NAMALWA (cell line): Measurements from ENCODE around the gene MAP4K2.
A peak's percentile ranks its signal among the peaks of the same experiment; 100 is the strongest.

Source experiments
- DNase-seq: peaks from one replicate; pipeline ENCODE4 v3.0.0-alpha.2; 2015; ENCODE audit warnings: low spot score

Gene MAP4K2

DNA sequence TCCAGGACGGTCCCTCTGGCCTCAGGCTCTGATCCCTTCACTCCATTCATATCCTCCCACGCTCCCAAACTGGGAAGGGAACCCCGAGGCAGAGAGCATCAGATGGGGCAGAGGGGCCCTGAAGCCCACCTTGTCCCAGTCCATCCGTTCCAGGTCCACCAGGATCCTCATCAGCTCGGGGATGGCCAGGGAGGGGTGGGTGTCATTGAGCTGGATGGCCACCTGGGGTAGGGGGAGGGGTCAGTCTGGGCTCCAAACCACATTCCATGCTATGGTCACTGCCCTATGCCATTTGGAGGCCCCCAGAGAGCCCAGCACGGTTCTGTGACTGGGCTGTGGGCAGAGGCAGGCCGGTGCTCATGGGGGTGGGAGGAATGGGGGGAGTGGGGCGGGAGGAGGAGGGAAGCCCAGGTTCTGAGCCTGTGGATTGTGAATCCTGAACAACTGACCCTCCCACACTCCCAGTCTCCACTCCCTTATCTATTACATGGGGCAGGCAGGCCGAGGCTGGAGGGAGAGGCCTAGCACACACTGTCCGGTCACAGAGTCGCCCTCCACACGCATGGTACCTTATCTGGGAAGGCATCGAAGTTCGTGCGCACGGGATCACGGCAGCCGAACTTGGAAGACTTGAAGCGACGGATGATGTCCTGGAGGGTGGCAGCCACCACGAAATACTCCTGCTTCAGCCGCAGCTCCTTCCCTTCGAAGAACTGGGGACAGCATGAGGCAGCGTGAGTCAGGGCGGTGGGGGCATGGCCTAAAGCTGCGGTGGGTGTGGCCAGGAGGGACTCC lies 48.7 kb downstream of the MAP4K2 start:
- no peak for DNase-seq

DNA sequence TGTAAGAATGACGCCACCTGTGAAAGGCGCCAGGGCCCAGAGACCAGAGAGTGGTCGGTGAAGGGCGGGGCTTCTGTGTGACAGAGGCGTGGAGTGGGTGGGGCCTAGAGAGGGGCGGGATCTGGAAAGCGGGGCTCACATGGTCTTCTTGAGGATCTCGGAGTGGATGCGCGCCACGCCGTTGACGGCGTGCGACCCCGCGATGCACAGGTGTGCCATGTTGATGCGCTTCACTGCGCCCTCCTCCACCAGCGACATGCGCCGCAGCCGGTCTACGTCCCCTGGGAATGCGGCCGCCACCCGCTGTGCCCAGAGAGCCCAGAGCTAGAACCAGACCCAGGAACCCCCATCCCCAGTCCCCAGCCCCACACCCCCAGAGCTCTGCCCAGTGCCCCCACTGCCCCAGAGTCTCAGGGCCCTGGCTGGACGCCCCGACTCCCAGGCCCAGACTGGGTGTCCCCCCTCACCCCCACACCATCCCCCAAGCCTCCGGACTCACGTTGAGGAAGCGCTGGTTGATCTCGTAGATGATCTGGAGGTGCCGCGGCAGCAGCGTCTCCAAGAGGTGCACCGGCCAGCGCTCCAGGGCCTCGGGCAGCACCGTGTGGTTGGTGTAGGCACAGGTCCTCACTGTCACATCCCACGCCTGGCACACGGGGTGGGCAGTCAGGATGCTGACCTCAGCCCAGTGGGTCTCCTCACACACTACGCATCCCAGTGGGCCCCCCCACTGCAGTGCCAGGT lies 49.5 kb downstream of the MAP4K2 start:
- DNase-seq: no peak

DNA sequence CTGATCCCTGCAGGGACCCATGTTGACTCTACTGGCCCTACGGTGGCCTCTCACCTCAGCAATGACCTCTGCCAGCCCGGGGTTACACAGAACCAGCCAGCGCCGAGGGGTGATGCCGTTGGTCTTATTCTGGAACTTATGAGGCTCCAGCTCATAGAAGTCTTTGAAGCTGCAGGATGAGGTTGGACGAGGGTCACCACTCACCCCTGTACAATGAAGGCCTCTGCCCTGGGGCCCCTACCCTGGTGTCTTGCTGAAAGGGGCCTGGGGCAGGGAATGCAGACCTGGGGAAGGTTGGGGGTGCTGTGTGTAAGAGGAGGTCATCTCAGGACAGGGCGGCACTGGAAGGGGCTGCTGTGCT lies 50.0 kb downstream of the MAP4K2 start:
- DNase-seq: no peak

DNA sequence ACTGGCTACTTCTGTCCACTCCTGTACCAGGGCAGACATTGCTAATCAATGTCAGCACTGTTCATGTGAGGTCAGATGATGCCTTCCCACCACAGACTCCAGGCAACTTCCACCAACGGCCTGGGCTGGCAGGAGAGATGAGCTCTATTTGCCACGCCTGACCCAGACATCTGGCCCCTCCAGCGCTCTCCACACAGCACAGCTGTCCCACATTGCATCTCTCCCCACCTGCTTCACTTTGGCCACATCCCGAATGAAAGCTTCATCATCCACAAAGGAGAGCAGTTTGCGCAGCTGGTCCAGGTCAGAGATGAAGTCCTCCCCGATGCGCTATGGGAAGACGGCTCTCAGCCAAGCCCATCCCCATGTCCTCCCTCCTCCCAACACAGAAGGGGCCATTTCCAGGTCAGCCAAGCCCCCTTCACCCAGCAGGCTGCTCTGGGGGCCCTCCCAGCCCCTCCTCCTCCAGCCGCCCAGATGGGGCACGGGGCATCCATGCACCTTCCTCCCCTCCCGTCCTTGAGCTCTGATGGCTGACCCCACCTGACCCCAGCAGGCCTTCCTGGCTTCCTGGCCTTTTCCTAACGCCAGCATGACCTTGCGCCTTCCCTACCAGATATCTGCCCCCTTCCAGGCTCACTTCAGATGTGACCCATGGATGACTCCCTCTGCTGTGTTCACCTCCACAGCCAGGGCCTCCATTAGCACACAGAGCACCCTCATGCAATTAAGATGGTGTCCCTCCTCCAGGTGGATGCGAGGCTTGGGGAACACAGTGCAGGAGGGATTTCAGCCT lies 50.6 kb downstream of the MAP4K2 start:
- no peak for DNase-seq

DNA sequence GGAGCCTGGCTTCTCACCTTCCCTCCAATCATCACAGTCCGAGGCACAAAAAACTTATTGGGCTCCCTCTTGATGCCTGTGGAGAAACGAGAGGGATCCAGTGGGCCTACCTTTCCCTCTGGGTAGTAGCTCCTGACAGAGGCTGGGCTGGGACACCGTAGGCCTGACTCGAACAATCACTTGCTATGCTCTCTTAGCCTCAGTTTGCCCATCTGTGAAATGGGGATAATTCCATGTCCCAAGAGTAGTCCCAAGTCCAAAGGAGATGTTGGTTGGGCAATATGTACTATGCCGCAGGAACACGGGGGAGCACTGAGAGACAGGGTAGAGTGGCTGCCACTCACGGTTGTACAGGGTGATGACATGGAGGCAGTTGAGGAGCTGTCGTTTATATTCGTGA lies 51.4 kb downstream of the MAP4K2 start:
- DNase-seq: no peak

DNA sequence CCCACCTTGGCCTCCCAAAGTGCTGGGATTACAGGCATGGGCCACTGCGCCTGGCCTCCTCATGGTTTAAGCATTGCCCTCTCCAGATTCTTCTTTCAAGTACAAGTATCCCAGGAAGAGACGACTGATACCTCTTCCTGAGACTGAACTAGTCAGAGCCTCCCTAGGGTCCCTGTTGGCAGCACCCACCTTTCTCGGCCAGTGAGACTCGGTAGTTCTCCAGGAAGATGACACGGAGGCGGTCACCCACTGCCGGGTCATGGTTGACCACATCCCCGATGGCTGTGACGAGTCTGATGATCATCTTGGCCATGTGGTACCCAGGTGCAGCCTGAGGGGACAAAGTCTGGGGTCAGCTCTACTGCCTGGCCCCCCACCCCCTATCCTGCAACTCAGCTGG lies 51.9 kb downstream of the MAP4K2 start:
- DNase-seq: no peak

DNA sequence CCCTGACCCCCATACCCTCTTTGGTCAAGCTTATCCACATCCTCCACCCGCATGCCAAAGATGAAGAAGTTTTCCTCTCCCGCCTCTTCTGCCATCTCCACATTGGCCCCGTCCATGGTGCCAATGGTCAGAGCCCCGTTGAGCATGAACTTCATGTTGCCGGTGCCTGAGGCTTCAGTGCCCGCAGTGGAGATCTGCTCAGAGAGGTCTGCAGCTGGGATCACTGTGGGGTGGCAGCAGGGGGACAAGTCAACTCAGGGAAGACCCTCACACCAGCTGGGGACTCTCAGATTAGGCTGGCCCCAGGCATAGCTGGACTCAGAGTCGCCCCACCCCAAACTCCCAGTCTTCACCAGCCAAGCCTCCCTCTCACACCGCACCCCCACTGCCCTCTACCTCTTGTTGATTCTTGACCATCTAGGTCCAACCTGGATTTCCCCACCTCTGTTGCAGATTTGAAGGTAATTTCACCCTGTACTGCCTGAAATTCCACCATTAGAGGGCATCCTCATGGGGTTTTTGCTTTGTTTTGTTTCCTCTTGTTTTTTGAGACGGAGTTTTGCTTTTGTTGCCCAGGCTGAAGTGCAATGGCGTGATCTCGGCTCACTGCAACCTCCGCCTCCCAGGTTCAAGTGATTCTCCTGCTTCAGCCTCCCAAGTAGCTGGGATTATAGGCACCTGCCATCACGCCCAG lies 52.5 kb downstream of the MAP4K2 start:
- no peak for DNase-seq

DNA sequence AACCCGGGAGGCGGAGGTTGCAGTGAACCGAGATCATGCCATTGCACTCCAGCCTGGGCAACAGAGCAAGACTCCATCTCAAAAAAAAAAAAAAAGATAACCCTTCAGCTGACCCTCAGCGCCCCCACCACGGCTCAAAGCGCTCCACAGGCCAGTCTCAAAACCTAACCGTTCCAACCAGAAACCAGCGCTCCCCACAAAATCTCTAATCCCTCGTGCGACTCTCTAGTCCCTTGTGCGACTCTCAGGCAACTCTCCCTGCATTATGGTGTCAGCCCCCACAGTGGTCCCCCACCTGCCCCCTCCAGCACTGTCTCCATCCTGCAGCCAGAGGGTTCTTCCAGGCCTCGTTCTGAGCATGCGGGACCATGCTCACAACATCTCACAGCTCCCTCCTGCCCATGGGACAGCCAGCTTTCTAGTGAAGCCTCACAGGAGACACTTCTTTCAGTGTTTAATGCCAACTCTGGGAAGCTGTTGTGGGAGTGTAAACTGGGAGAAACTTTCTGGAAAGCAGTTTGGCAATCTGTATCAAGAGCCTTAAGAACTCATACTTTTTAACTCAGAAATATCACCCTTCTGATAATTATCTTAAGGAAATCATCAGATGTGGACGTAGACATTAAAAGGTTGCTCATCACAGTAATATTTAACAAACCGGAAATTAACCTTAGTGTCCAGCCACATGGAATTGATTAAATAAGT lies 54.9 kb downstream of the MAP4K2 start:
- no peak for DNase-seq

DNA sequence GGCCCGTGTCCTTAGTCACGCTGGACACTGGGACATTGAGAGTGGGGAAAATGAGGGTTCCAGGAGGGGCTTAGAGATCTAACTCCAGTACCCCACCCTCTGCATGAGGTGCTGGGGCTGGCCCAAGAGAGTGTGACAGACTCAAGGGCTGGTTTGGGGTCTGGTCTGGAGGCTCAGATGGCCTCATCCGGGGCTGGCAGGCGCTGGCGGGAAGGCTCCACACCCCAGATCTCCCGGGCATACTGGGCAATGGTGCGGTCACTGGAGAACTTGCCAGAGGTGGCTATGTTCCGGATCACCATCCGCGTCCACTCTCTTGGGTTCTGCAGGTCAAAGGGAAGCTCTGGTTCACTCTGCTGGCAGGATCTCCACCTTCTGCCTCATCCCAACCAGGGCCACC lies 56.5 kb downstream of the MAP4K2 start:
- no peak for DNase-seq

DNA sequence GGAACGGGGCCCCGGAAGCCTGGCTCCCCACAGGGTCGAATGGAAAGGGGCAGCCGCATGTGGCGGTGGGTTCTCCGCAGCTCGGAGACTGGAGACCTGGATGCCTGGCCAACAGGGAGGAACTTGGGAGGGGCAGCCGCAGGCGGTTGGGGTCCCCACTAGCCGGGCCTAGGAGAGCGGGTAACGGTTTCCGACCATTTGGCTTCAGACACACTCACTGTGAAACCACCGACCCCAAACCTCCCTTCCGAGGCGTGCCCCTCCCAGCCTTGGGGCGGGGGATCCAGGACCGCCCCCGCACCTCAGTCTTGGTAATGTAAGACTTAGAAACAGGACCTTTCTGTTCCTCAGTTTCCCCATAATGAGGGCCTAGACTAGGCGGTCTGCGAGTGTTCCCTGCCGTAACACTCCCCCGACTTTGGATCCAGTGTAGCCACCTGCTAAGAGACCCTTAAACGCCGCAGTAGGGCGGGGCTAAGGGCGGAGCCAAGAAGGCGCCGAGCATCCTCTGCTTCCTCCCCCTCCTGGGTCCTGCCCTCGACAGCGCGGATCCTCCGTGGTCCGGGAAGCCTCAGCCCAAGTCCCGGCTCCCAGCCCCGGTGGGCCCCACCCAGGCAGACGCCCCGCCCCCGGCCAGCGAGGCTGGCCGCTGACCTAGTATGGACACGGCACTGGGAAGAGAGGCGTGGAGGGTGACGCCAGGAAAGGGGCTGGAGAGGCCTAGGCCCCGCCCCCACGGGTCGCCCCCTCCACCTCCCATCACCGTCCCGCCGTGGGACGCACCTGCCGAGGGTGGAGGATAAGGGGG lies 57.3 kb downstream of the MAP4K2 start:
- peak; percentile 90 for DNase-seq

DNA sequence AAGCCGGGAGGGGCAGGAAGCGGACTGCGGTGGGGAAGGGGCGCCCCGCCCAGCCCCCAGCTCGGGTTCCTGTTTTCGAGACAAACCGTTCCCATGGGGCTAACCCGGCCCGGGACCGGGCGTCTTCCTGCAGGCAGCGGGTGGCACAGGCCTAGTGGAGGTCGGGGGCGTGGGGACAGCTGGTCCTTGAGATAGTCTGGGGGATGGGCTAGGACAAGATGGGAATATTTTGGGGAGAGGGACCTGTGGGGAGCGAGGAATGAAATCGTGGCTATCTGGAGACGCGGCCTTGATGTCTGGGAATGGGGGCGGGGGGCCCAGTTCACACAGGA lies 57.9 kb downstream of the MAP4K2 start:
- DNase-seq: peak; percentile 89

DNA sequence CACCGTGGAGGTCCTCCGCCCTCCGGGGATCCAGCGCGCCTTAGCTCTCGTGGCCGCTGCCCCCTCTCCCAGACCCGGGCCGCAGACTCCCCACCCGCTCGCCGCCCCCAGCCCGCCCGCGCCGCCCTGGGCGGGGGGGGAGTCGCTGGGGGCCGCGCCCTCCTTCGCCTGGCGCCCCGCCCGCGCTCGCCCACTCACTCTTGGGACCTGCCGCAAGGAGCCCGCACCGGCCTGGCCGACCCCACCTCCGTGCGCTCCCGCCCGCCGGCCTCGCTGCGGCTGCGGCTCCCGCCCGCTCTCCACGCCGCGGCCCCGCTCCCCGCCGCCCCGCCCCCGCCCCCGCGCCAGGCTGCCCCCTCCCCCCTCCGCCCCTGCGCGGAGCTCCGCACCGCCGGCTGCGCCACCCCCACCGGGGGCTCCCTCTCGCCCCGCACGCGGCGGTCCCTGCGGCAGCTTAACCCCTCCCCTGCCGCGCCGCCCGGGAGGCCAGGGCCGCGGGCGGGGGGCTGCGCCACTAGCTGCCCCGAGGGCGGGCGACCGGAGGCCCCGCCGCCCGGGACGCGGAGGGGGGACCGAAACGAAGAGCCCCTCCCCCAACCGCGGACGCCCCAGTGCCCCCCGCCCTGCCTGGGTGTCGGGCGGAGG lies 58.3 kb downstream of the MAP4K2 start:
- peak; percentile 64 for DNase-seq

DNA sequence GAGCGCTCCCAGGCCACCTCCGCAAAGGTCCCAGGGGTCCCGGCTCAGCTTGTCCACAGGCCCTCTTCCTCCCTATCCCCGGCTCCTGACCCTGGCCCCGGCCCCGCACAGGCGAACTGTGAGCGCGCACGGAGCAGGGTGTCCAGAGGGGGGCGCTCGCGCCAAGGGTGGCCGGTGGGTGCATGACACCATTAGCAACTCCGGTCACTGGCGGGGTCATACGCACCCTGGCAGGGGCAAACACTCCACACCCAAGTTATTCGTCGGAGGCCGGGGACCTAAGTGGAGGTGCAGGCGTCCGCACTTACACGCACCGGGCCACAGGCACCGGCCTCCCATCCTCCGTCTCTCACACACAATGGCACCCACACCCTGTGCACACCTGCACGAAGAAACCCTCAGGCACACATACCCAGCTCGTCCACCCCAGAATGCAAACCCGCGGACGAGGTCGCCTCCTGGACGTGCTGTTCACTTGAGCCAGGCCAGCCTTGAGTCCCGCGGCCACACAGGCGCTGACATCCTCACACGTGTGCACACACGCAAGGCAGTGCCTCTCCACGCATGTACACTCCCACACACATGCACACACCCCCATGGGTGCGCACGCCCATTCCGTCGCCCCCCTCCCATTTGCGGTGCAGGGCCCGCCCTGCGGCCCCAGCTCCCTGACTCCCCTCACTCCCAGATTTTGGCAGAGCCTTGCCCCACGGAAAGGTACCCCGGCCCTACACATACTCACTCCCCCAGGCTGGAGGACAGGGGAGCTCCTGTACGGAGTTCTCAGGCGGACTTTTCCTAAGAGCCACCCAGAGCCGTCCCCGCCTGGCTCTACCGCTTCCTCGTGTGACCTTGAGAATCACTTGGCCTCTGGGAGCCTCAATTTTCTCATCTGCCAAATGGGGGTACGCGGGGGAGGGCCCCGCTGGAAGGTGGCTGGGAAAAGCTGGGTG lies 59.1 kb downstream of the MAP4K2 start, which contains the start of gene RASGRP2:
Gene RASGRP2, minus strand, starts transcription at position 552 of the 953 bp plus-strand sequence. CDS start 1,276 bp downstream, outside the sequence.
- peak; percentile 91 for DNase-seq

DNA sequence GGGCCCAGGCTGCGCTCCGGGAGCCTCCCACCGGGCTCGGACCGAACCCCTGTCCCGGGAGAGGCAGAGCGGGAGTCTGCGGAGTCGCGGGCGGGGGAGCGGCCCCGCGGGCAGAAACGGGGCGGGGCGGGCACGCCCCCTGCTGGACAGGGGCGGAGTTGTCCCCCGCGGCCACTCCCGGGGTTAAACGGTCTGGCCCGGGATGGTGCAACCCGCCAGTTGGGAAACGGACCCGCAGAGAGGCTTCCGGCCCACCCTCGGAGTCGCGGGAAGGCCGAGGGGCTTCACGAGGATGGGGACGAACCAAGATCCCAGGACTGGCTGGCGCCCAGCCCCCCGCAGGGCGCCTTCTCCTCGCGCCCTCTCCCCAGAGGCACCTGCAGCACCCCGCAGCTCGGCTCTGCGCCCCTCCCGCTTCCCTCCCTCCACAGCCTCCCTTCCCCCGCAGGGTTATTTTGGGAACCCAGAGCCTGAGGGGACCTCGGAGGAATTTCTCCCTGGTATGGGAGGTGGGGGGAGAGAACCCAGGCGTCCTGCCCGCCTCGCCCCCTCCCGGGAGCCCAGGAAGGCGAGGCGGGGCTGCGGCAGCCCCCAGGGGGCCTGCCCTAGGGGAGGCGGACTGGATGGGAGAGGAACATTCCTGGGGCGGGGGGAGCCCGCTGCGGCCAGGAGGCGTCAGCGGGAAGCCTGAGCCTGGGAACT lies 60.0 kb downstream of the MAP4K2 start:
- peak; percentile 68 for DNase-seq

DNA sequence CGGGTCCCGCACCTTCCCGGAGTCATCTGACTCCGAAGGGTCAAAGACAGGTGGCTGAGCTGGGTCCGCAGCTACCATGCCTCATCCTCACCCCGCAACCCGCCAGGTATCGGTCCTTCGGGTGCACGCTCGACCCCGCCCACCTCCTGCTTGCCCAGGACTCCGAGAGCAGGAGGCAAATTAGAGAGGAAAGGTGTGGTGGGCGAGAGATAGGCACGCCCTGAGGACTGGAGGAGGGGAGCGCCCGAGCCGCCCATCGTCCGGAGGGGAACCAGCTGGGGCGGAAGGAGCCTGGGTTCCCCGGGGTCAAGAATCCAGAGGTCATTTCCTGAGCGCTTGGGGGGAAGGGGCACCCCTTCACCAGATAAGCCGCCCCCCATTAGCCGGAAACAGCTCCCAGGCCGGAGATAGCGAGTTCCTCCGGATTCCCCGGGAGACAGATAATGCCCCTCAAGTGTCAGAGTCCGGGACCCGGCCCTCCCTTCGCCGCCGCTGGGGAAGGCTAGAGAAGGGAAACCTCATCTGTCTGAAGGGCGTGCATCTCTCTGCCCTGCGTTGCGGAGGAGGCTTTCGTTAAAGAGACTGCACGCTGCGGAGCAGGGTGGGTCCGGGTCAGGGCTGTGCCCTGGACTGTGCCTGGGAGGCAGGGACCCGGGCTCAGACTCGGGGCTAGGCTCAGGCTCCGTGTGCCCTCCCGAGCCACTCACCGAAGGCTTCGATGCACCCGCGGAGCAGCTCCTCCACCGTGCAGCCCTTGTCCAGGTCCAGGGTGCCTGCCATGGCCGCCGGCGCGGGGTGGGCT lies 60.7 kb downstream of the MAP4K2 start:
- no peak for DNase-seq

DNA sequence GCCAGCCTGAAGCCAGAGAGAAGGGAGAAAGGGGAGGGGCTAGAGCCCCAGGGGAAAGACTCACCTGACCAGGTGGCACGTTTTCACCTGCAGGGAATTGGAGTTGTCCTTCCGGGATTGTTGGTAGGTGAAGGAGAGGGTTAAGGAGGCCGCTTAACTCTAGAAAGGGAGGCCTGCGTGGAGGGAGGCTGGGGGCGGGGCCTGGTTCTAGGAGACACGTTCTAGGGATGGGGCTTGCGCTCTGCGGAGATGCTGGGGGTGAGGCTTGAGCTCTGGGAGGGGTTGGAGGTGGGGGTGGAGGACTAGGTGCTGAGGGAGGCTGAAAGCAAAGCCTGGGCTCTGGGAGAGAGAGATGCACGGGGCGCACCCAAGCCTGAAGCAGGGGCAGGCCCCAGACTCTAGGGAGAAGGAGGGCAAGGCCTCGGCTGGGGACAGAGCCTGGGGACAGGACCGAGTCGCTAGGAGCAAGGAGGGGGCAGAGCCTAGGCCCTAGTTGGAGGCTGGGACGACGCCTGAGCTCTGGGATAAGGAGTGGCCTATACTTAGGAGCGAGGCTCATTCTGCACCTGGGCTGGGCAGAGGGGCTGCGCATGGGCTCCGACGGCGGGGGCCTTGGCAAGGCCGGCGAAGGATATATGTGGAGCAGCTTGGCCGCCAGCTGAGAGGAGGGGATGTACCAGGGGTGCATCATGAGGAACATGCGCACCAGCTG lies 61.5 kb downstream of the MAP4K2 start:
- no peak for DNase-seq

DNA sequence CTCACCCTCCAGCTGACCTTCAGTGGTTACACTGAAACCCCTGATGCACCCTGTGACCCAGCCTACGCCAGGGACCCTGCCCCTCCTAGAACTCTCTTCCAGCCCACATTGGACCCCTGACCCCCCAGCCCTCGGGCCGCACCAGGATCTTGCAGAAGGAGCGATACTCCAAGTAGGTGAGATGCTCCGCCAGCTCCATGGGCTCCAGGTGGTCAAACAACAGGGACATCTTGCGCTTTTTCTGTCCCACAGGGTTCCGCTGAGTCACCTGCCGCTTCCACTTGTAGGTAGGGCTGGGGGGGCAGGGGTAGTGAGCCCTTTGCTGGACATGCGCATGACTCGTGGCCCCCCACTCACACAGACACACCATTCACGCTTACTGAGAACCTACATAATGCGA lies 63.1 kb downstream of the MAP4K2 start:
- no peak for DNase-seq
